Nephron (organoid): ENCODE measurements around the gene TENT5A.

Source experiments
- H3K27ac Mint-ChIP-seq, 3 experiments: 2 replicates each; pipeline ENCODE4 v1.8.0; 2020; ENCODE audit warnings: mixed read lengths in 3 of 3, mild to moderate bottlenecking in 2 of 3, moderate library complexity in 1 of 3
- H3K27me3 Mint-ChIP-seq: 2 replicates; pipeline ENCODE4 v1.8.0; 2021; ENCODE audit warnings: low read depth, mild to moderate bottlenecking, moderate library complexity, mixed read lengths
- H3K36me3 Mint-ChIP-seq: 2 replicates; pipeline ENCODE4 v1.8.0; 2020; ENCODE audit warnings: low read depth, mixed read lengths
- H3K4me1 Mint-ChIP-seq: 2 replicates; pipeline ENCODE4 v1.8.0; 2020; ENCODE audit warnings: mixed read lengths
- H3K4me3 Mint-ChIP-seq, 3 experiments: 2 replicates each; pipeline ENCODE4 v1.8.0; 2020; ENCODE audit warnings: mild to moderate bottlenecking in 3 of 3, mixed read lengths in 3 of 3, moderate library complexity in 2 of 3
- H3K9me3 Mint-ChIP-seq: 2 replicates; pipeline ENCODE4 v1.8.0; 2020; ENCODE audit warnings: mixed read lengths
- CTCF ChIP-seq, 3 experiments: fragments of 200-600 bp; sonication (generic); IDR thresholded peaks; one replicate each; pipeline ENCODE4 v1.5.0; 2021; ENCODE audit warnings: antibody characterized with exemption in 3 of 3; ENCODE audit not compliant: unreplicated experiment in 3 of 3

The TENT5A gene

GRCh38 chr6:81759782-81760181 is 7.3 kb upstream of the TENT5A start:
- Mint-ChIP-seq H3K36me3 (no peaks in the 10 kb centered on the region), H3K27ac (no peak overlapping the region), H3K4me1 (no peaks in the 10 kb centered on the region), H3K4me3 (no peak overlapping the region), H3K27me3 (peaks cover 11% of the 10 kb centered on the region), H3K9me3 (no peaks in the 10 kb centered on the region)
- no peak for TF ChIP-seq CTCF (IDR thresholded peaks at IDR 0.05; ENCODE audit: unreplicated experiment in 3 of 3)

- Mint-ChIP-seq H3K4me1 (no peaks in the 10 kb centered on the region), H3K27me3 (peaks cover 15% of the 10 kb centered on the region), H3K9me3 (no peaks in the 10 kb centered on the region), H3K27ac (no peak overlapping the region), H3K4me3 (no peak overlapping the region), H3K36me3 (no peaks in the 10 kb centered on the region)
- TF ChIP-seq CTCF (IDR thresholded peaks at IDR 0.05; ENCODE audit: unreplicated experiment in 3 of 3) = no peak
These were observed 5.7 kb upstream of the TENT5A start for GRCh38 chr6:81758221-81758620.

- Mint-ChIP-seq H3K27ac (no peak overlapping the region), H3K9me3 (no peaks in the 10 kb centered on the region), H3K4me1 (no peaks in the 10 kb centered on the region), H3K27me3 (peaks cover 24% of the 10 kb centered on the region), H3K36me3 (no peaks in the 10 kb centered on the region), H3K4me3 (no peak overlapping the region)
- no peak for TF ChIP-seq CTCF (IDR thresholded peaks at IDR 0.05; ENCODE audit: unreplicated experiment in 3 of 3)
These were observed 4.2 kb upstream of the TENT5A start for GRCh38 chr6:81756690-81757089.

- Mint-ChIP-seq H3K36me3 (no peaks in the 10 kb centered on the region), H3K4me3 (peak overlapping the region in 1 of 3 experiments; percentile 64), H3K27me3 (peaks cover 36% of the 10 kb centered on the region), H3K9me3 (no peaks in the 10 kb centered on the region), H3K4me1 (no peaks in the 10 kb centered on the region), H3K27ac (peak overlapping the region in 1 of 3 experiments; percentile 54)
- no peak for TF ChIP-seq CTCF (IDR thresholded peaks at IDR 0.05; ENCODE audit: unreplicated experiment in 3 of 3)
These were observed 3.1 kb upstream of the TENT5A start for GRCh38 chr6:81755551-81755950.

GRCh38 chr6:81754906-81755305 is 2.4 kb upstream of the TENT5A start:
- TF ChIP-seq CTCF (IDR thresholded peaks at IDR 0.05; ENCODE audit: unreplicated experiment in 3 of 3) = no peak
- Mint-ChIP-seq H3K9me3 (no peaks in the 10 kb centered on the region), H3K36me3 (no peaks in the 10 kb centered on the region), H3K4me1 (no peaks in the 10 kb centered on the region), H3K27me3 (peaks cover 42% of the 10 kb centered on the region), H3K27ac (no peak overlapping the region), H3K4me3 (peak overlapping the region; percentile 22 to 88 (median 57))

- H3K27me3 Mint-ChIP-seq = peaks cover 52% of the 10 kb centered on the region
- peak overlapping the region; percentile 91 to 97 (median 93) for H3K27ac Mint-ChIP-seq
- no peaks in the 10 kb centered on the region for H3K36me3 Mint-ChIP-seq
- no peaks in the 10 kb centered on the region for H3K9me3 Mint-ChIP-seq
- peak overlapping the region; percentile 88 to 98 (median 91) for H3K4me3 Mint-ChIP-seq
- H3K4me1 Mint-ChIP-seq = peaks cover 8% of the 10 kb centered on the region
- TF ChIP-seq CTCF (IDR thresholded peaks at IDR 0.05; ENCODE audit: unreplicated experiment in 3 of 3) = peak; percentile 65 to 72 (median 71)
These were observed 1.5 kb upstream of the TENT5A start for GRCh38 chr6:81753711-81754577.
